GM18867 (cell line): ENCODE measurements around the gene NR5A2.

Experiments used
- ATAC-seq: cut with Tn5 transposase; IDR thresholded peaks from one replicate; pipeline ENCODE4 v1.9.1; 2021; ENCODE audit warnings: mild to moderate bottlenecking, moderate library complexity; ENCODE audit not compliant: unreplicated experiment

The NR5A2 gene

GRCh38 chr1:200035956-200036618 lies 8.6 kb downstream of the NR5A2 start:
- ATAC-seq = no peak

- no peak for ATAC-seq
Observed at GRCh38 chr1:200036619-200037270, 9.2 kb downstream of the NR5A2 start.

GRCh38 chr1:200037501-200037900 lies 10.0 kb downstream of the NR5A2 start:
- ATAC-seq = no peak

GRCh38 chr1:200037904-200038303 lies 10.4 kb downstream of the NR5A2 start:
- ATAC-seq = no peak

- no peak for ATAC-seq
Observed at GRCh38 chr1:200038325-200038980, 10.9 kb downstream of the NR5A2 start.

- no peak for ATAC-seq
Observed at GRCh38 chr1:200038981-200039848, 11.7 kb downstream of the NR5A2 start.

GRCh38 chr1:200039849-200040474 lies 12.5 kb downstream of the NR5A2 start:
- no peak for ATAC-seq

GRCh38 chr1:200040481-200041138 lies 13.1 kb downstream of the NR5A2 start:
- no peak for ATAC-seq

- ATAC-seq = no peak
Observed at GRCh38 chr1:200041337-200042118, 14.0 kb downstream of the NR5A2 start.

- no peak for ATAC-seq
Observed at GRCh38 chr1:200042119-200042551, 14.6 kb downstream of the NR5A2 start.

- no peak for ATAC-seq
Observed at GRCh38 chr1:200042552-200043335, 15.2 kb downstream of the NR5A2 start.

- no peak for ATAC-seq
Observed at GRCh38 chr1:200043336-200043668, 15.8 kb downstream of the NR5A2 start.

- no peak for ATAC-seq
Observed at GRCh38 chr1:200046115-200046514, 18.6 kb downstream of the NR5A2 start.

- no peak for ATAC-seq
Observed at GRCh38 chr1:200048244-200048643, 20.7 kb downstream of the NR5A2 start.

GRCh38 chr1:200049810-200050209 lies 22.3 kb downstream of the NR5A2 start:
- no peak for ATAC-seq

- ATAC-seq = no peak
Observed at GRCh38 chr1:200051620-200052019, 24.1 kb downstream of the NR5A2 start.

GRCh38 chr1:200053091-200053490 lies 25.6 kb downstream of the NR5A2 start:
- no peak for ATAC-seq

- no peak for ATAC-seq
Observed at GRCh38 chr1:200053646-200054045, 26.1 kb downstream of the NR5A2 start.

GRCh38 chr1:200058341-200058740 lies 30.8 kb downstream of the NR5A2 start:
- ATAC-seq = no peak
